Esophagus squamous epithelium (tissue), 4 donors: ENCODE data around the gene PCDHGA12.

Experiments used
- POLR2A ChIP-seq, 4 donors: fragments of 450-650 bp; IDR thresholded peaks; one replicate each; pipeline ENCODE4 v1.6.1; 2017; ENCODE audit warnings: antibody characterized with exemption in 4 of 4, mild to moderate bottlenecking in 4 of 4, moderate library complexity in 3 of 4
- TF ChIP-seq, protein P1 (sequence below), 6 experiments: fragments of 450-650 bp in 4 of 6; fragments of 200-600 bp in 2 of 6; sonication (generic) in 2 of 6; IDR thresholded peaks; one replicate each; pipeline ENCODE4 v1.5.1; 2016 to 2019; ENCODE audit warnings: antibody characterized with exemption in 6 of 6, mild to moderate bottlenecking in 4 of 6, moderate library complexity in 4 of 6

DNA sequence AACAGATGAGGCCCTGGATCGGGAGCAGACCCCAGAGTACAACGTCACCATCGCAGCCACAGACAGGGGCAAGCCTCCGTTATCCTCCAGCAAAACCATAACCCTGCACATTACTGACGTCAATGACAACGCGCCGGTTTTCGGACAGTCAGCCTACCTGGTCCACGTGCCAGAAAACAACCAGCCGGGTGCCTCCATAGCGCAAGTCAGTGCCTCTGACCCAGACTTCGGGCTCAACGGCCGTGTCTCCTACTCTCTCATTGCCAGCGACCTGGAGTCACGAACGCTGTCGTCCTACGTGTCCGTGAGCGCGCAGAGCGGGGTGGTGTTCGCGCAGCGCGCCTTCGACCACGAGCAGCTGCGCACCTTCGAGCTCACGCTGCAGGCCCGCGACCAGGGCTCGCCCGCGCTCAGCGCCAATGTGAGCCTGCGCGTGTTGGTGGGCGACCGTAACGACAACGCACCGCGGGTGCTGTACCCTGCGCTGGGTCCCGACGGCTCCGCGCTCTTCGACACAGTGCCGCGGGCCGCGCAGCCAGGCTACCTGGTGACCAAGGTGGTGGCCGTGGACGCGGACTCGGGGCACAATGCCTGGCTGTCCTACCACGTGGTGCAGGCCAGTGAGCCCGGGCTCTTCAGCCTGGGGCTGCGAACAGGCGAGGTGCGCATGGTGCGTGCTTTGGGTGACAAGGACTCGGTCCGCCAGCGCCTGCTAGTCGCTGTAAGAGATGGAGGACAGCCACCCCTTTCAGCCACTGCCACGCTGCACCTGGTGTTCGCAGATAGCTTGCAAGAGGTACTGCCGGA is 11.0 kb upstream of the PCDHGA12 start:
- no peak for TF ChIP-seq POLR2A (IDR thresholded peaks at IDR 0.05)
- TF ChIP-seq, protein P1, sequence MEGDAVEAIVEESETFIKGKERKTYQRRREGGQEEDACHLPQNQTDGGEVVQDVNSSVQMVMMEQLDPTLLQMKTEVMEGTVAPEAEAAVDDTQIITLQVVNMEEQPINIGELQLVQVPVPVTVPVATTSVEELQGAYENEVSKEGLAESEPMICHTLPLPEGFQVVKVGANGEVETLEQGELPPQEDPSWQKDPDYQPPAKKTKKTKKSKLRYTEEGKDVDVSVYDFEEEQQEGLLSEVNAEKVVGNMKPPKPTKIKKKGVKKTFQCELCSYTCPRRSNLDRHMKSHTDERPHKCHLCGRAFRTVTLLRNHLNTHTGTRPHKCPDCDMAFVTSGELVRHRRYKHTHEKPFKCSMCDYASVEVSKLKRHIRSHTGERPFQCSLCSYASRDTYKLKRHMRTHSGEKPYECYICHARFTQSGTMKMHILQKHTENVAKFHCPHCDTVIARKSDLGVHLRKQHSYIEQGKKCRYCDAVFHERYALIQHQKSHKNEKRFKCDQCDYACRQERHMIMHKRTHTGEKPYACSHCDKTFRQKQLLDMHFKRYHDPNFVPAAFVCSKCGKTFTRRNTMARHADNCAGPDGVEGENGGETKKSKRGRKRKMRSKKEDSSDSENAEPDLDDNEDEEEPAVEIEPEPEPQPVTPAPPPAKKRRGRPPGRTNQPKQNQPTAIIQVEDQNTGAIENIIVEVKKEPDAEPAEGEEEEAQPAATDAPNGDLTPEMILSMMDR (IDR thresholded peaks at IDR 0.05) = no peak
